Nucleus accumbens (tissue), 56 donors: ENCODE data around the gene LAPTM5.

Experiments
- DNase-seq, 56 donors: peaks; one replicate each; lab custom pipeline; 2025; lab: John Stamatoyannopoulos, UW

Gene LAPTM5

DNA sequence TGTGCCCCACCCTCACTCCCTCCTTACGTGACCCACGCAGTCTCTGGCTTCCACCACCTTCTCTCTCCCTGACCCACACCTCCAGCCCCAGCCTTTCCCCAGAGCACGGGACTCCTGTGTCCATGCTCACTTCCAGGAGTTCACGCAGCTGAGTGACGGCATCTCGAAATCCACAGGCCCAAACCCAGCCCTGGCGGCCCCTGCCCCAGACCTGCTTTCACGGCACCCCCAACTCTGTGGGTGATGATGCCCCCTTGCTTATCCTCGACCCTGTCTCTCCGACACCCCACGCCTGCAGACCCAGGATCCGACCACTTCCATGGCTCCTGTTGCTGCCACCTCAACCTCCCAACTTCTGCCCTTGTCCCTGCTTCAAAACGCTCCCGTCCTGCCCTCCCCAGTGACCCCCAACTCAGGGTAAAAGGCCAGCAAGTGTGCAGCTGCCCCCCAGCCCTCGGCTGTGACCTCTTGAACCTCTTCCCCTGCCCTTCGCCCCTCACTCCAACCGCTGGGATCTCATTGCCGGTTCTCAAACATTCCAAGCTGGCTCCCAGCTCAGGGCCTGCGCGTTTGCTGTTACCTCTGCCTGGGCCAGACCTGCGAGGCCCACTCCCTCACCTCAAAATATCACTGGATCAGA lies 30.4 kb upstream of the LAPTM5 start:
- DNase-seq = no peak

DNA sequence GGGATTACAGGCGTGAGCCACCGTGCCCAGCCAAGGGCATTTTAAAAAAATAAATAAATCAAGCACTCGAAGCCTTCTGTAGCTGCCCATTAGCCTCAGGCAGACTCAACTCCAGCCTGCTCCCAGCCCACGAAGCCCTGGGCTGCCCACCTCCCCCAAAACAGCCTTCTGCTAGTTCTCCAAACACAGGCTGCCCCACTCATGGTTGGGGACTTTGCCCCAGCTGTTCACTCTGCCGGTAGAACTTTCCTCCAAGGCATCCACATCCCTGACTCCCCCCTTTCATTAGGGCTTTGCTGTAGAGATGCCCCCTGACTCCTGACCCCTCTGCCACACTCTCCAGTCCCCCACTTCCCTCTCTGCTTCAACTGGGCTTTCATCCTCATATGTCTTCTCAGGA lies 29.7 kb upstream of the LAPTM5 start:
- DNase-seq = no peak

DNA sequence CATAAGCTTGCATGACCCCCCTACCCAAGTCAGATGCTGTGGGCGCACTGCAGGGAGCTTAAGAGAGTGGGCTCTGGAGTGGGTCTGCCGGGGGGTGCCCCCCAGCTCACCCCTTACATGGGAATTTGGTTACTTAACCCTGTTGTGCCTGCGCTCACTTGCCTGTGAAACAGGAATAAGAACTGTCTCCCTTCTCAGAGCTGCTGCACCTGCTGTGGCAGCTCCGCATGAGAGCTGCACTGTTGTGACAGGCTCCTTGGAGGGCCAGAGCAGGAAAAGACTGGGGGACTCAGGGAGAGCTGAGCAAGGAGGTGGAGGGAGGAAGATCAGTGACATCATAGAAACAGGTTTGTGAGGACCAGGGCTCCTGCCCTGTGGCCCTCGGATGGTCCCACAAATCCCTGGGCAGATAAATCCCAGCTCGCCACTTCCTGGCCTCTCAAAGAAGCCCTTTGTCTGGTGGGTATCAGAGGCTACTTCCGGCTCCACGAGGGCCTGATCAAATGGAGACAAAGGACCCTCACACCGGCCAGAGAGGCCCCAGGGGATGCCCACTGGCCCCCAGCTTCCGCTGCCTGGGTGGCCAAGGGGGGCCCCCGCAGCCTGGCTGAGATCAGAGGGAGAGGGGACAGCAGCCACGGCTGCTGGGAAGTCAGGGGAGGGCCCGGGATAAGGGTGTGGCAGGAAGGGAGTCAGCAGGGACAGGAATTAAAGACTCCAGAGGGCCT lies 28.9 kb upstream of the LAPTM5 start:
- DNase-seq = peak in 43 of 56 donors; percentile 25 to 82 (median 50)

DNA sequence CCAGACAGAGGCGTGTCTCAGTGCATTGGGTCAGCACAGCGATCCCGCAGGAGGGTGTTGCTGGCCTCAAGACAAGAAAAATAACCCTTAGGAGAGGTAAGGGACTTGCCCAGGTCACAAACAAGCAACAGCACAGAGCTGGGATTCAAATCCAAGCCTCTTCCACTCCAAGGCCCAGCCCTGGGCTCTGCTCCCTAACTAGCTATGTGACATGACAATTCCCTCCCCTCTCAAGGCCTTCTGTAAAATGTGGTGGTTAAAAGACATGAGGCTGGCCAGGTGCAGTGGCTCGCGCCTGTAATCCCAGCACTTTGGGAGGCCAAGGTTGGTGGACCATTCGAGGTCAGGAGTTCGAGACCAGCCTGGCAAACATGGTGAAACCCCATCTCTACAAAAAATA lies 28.1 kb upstream of the LAPTM5 start:
- no peak for DNase-seq

DNA sequence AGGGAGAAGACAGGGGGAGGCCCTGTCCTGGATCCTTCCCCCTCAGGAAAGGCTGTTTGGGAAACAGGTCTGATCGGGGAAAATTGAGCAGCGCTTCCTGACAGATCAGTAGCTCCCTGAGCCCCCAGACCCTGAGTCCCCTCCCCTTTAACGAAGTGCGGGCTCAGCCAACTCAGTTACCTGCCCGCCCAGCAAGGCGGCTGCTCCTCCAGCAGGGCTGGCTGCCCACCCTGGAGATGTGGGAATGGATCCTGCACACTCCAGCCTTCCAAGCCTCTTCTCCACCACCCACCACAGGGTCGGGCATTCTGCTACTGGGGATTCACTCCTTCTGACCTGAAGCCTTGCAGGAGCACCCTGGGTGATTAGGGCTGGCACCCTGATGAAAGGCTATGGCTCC lies 27.6 kb upstream of the LAPTM5 start:
- DNase-seq = no peak

DNA sequence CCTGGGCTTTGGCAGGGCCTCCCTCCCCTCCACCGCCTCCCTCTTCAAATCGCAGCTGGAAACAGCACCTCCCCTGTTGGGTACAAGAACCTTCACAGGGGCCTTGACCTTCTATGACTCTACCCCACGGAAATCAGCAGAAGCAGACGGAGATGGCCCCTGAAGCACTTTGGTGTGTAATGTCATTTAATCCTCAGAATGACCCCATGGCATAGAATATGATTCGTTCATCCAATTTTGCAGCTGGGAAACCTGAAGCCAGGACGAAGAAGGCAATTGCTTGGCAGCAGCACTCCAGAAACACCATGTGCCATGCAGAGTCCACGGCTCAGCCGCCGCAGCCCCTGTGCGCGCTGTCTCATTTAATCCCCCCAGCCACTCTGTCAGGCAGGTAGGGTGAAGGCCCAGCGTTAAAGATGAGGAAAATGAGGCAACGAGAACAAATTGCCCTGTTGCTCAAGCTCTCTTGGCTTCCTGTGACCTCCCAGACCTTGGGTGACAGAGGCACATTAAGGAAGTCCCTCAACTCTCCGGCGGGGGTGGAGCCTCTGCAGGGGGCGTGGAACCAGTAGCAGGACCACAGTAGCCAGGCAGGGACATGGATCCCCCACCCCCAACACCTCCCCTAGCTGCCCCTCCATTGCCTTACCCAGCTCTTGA lies 25.8 kb upstream of the LAPTM5 start:
- peak in 2 of 56 donors; percentile 13 to 21 for DNase-seq

DNA sequence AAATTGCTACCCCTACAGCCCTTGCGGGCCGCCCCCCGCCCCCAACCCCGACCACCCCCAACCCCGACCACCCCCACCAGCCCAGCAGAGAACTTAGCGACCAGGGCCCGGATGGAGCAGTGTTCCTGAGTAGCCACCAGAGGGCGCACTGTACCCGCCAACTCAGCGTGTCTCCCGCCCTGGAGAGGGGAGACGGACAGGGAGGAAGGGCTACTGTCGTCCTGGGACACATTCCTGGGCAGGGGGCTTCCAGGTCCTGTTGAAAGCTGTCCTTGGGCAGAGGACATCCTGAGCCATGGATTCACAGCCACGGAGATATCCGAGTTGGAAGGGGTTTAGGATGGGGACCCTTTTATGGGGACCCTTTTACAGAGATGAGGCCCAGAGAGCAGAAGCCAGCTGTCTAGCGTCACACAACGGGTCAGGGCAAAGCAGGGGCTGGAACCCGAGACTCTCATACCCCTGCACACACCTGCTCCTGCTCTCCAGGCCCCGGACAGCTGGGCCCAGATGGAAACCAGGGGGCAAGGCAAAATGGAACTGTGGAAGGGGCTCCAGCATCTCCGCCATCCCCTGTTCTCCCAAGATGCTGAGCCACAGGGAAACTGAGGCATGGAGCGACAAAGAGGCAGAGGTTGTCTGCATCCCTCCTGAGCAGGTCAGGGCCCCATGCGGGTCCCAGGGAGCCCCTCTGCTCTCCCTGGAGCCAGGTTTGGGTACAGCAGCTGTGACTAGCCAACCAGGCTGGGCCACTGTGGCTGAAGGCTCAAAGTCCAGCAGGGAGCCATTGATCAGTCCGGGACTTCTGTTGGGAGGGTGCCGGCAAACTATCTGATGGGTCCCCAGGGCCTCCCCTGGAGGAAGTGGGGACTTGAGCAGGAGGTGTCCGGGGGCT lies 25.0 kb upstream of the LAPTM5 start:
- peak in 47 of 56 donors; percentile 16 to 75 (median 51) for DNase-seq

DNA sequence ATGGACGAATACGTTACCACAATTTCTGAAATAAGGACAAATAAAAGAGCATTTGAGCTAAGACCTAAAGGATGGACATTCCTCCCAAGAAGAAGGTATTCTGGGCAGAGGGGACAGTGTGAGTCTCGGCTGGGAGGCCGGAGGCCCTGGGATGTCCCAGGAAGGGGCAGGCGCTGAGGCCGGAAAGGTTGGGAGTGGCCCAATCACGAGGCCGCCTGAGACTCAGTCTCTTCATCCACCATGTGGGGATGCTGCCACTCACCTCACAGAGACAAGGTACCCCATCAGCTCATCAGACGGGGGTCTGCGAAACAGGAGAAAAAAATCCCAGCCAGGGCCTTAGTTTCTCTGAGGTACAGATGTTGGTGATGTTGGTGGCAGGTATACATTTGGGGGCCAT lies 24.3 kb upstream of the LAPTM5 start:
- no peak for DNase-seq

DNA sequence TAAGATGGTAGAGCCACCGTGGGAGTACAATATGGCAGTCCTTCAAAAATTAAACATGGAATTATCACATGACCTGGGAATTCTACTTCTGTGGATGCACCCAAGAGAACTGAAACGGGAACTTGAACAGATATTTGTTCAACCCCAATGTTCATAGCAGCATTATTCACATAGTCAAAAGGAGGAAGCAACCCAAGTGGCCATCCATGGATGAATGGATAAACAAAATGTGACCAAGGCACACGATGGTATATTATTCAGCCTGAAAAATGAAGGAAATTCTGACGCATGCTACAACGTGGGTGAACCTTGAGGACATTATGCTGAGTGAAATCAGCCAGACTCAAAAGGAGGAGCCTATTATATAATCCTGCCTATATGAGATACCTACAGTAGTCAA lies 22.8 kb upstream of the LAPTM5 start:
- DNase-seq = no peak

DNA sequence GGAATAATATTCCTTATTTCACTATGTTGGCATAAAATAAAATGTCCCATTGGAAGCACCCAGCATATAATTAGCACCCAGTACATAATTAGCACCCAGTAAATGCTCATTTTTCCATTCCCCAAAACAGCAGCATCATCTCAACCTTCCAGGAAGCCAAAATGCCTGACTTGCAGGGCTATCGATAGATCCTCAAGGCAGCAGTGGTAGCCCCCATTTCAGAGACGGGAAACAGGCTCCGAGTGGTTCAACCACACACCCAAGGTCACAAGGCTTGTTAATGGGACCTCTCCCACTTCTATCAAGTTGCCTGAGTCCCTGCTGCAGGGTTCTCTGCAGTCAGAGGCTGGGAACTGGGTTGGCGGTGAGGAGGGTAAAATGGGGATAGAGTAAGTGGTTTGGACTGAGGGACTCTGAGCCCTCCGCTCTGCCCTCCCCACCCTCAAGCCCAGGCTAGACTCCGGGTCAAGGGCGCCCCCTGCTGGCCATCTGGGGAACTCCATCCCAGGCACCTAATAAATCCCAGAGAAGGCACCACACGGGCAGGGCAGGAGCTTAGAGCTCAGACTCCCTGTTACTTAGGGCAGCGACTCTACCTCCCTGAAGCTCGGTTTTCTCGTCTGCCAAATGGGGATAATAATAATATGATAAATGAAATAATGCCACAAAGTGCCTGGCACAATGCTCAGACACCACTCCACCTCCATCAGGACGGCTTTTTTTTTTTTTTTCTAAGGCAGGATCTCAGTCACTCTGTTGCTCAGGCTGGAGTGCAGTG lies 21.9 kb upstream of the LAPTM5 start:
- peak in 52 of 56 donors; percentile 29 to 93 (median 78) for DNase-seq

DNA sequence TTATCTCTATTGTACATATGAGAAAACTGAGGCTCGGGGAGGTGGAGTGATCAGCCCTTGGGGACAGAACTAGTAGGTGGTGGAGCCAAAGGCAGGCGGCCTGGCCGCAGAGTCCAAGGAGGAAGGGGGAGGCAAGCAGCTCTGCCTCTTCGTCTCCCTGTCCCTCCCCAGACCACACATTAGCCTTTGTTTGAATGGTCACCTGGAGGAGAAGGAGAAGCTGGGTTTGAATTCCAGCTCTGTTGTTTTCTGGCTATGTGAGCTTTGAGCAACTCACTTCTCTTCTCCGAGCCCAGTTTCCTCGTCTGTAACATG lies 21.4 kb upstream of the LAPTM5 start:
- DNase-seq = no peak

DNA sequence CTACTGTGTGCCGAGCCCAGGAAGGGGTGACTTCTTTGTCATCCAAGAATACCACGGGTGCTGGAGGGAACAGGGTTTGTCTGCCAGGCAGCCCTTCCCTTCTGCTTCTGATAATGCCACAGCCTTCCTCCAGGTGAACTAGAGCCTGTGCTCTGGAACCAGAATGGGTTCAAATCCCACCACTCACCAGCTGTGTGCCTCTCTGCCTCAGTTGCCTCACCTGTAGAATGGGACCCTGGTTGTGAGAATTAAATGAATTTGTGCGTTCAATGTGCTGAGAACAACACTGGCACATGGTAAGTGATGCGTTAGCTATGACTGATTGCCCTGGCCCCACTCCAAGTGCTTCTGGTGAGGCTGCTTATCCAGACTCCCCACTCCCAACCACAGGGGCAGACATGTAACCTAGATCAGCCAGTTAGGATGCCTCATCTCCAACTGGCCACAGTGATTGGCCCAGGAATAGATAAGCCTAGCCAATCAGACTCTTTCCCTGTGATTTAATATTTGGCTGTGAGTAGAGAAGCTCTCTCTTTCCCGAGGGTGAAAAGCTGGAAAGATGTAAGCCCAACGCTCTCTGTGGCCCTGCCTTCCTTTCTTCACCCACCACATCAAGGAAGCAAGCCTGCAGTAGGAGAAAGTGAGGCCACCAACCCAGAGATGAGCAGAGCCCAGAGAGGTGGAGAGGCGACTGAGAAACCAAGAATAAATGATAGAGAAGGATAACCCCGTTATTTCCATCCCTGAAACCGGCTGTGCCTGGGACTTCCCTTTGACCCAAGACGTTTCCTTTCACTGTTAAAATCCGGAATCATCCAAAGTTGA lies 20.8 kb upstream of the LAPTM5 start:
- peak in 16 of 56 donors; percentile 15 to 87 (median 32) for DNase-seq

DNA sequence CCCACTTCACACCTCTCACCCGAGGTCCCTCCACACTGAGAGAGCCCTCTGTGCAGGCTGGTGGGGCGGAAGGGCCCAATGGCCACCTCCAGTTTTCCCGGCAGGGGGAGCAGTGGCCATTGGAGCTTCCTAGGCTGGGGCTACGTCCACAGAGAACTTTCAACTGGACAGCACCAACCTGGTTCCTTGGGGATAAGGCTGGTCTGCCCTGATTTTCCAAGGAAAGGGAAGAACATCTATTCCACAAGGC lies 20.3 kb upstream of the LAPTM5 start:
- DNase-seq = peak in 6 of 56 donors; percentile 14 to 42 (median 24)

DNA sequence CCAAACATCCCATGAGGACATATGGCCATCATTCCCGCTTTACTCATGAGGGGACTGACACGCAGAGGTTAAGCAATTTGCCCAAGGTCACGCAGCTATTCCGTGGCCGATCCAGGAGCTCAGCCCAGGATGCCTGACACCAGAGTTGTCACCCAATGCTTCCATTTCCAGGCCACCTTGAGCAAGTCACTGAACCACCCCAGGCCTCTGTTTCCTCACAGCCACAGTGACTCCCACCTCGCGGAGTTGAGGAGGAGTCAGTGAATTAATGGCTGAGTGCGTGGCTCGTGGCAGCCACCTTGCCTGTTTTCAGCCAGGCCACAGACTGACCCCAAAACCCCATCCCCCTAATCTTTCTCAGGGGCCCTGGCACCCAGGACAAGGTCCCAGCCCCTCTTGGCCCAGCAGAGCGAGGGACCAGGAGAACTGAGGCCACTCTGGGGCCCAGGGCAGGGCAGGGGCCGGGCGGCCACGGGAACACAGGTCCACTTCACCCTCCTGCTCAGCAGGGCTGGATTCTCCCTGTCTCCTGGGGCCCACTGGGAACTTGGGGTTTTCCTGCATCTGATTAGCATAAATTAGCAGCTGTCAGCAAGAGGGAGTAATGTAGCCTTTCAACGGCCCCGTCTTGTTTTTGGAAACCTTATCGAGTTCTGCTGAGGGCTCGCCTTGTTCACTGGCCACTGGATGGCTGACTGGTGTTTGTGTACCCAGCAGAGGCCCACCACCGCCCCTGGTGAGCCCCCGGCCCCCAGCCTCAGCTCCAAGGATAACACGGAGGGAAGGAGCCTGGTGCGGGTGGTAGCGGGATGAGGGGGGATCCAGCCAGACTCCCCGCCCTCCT lies 19.7 kb upstream of the LAPTM5 start:
- DNase-seq = peak in 1 of 56 donors; percentile 42

DNA sequence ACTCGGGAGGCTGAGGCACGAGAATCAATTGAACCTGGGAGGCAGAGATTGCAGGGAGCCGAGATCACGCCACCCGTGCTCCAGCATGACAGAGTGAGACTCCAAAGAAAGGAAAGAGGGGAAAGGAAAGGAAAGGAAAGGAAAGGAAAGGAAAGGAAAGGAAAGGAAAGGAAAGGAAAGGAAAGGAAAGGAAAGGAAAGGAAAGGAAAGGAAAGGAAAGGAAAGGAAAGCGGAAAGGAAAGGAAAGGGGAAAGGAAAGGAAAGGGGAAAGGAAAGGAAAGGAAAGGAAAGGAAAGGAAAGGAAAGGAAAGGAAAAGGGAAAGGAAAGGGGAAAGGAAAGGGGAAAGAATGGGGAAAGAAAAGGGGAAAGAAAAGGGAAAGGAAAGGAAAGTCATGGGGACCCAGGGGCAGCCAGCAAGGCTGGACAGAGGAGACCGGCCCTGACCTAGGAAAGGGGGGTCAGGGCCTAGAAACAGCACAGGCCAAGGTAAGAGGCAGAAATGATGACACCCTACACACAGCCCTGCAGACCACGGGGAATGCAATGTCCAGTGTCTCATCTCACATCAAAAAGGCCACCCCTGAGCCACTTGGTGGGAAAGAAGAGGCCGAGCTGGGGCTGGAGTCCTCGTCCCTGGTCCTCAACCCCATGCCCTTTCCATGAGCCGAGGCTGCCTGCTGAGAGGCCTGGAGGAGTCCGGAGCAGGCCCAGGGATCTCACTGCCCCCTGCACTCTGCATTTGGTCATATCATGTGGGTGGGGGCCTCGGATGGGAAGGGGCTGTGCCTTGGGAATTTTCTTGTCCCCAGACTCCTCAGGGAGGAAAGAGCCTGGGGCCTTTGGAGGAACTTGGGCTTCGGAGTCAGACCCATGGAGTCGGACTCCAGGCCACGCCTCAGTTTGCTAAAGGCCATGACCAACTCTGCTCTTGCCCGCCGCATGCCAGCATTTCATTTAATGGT lies 18.8 kb upstream of the LAPTM5 start:
- DNase-seq = no peak

DNA sequence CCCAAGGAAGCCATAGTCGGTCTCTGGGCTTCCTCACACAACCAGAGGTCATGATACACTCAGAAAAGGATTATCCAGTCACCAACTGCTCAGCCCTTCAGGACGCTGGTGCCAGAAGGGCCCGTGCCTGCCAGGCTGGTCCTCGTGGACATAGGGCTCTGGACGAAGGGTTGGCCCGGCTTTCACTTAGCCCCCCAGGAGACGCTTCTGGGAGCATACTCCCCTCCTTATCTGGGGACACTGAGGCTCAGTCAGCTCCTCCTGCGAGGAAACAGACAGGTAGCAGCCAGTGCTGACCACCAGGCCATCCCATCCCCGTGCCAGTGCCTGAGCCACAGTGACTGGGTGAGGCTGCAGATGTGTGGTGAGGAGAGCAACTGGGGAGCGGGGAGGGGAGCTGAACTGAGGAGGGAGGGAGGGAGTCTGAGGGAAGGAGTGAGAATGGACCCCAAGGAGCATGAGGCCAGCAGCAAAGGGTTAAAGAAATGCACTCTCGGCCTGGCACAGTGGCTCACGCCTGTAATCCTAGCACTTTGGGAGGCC lies 17.9 kb upstream of the LAPTM5 start:
- no peak for DNase-seq
